ENCODE data around the gene AP1G1.

Gene AP1G1

GRCh38 chr16:71722801-71723536 lies 85.7 kb downstream of the AP1G1 start:
- Histone ChIP-seq H3K9me3 (ENCODE audit: control insufficient read depth, insufficient read depth, low read depth, low read length) (no peaks in the 10 kb centered on the region), H3K4me3 (ENCODE audit: low read depth, low read length) (peak overlapping the region; percentile 67), H3K4me1 (ENCODE audit: control insufficient read depth, insufficient read depth, low read length) (0 out of 2 replicates have a peak, but pooled peaks cover 2% of the 10 kb centered on the region), H3K36me3 (ENCODE audit: control insufficient read depth in 2 of 2, insufficient read depth in 1 of 2, low read length in 2 of 2) (peaks cover 0 to 4% of the 10 kb centered on the region in 2 experiments), H3K27ac (ENCODE audit: extremely low read depth, low read depth, low read length) (peak overlapping the region; percentile 96)
- ChIA-PET POLR2A (interaction anchor here (1.4 kb wide), 1 partner anchor 371 kb away, joined by 3 read pairs; the partner anchor contains the start of genes DHX38 and TXNL4B), CTCF (interaction anchor here (0.6 kb wide), 1 partner anchor 221 kb away, joined by 3 read pairs; no protein-coding TSS in a partner anchor)
- TF ChIP-seq ZNF626 (tag by site-specific recombination; IDR thresholded peaks at IDR 0.05) (no peak), ZSCAN30 (tag by site-specific recombination; IDR thresholded peaks at IDR 0.05) (0 out of 2 replicates have a peak, but pooled peaks have one; percentile 17), ZNF398 (tag by site-specific recombination; IDR thresholded peaks at IDR 0.05) (peak; percentile 75), SETDB1 (IDR thresholded peaks at IDR 0.05; ENCODE audit: insufficient read length, low read length) (no peak), ZNF792 (tag by site-specific recombination; IDR thresholded peaks at IDR 0.05) (no peak), ATF2 (tag by site-specific recombination; IDR thresholded peaks at IDR 0.05; ENCODE audit: low read depth) (no peak), KLF17 (tag by site-specific recombination; IDR thresholded peaks at IDR 0.05) (0 out of 2 replicates have a peak, but pooled peaks have one; percentile 37), BCL11B (tag by site-specific recombination; IDR thresholded peaks at IDR 0.05; ENCODE audit: low read depth) (no peak), ZNF169 (tag by site-specific recombination; IDR thresholded peaks at IDR 0.05) (no peak), HIC1 (tag by site-specific recombination; IDR thresholded peaks at IDR 0.05) (peak; percentile 81), ZNF785 (tag by site-specific recombination; IDR thresholded peaks at IDR 0.05) (no peak), ZBTB49 (tag by site-specific recombination; IDR thresholded peaks at IDR 0.05; ENCODE audit: low read depth) (no peak), ZNF16 (tag by site-specific recombination; IDR thresholded peaks at IDR 0.05; ENCODE audit: low read depth) (no peak), ZNF48 (tag by site-specific recombination; IDR thresholded peaks at IDR 0.05) (no peak), ZNF621 (tag by site-specific recombination; IDR thresholded peaks at IDR 0.05) (no peak), ZNF558 (tag by site-specific recombination; IDR thresholded peaks at IDR 0.05) (no peak), ZNF423 (tag by site-specific recombination; IDR thresholded peaks at IDR 0.05) (no peak), ZFP37 (tag by site-specific recombination; IDR thresholded peaks at IDR 0.05) (peak; percentile 46; the same call in 1 of the 2 replicates), ZNF544 (tag by site-specific recombination; IDR thresholded peaks at IDR 0.05) (no peak), ZNF610 (tag by site-specific recombination; IDR thresholded peaks at IDR 0.05; ENCODE audit: borderline replicate concordance) (peak; percentile 31; the same call in 1 of the 2 replicates), GFI1B (tag by site-specific recombination; IDR thresholded peaks at IDR 0.05) (no peak), OSR2 (tag by site-specific recombination; IDR thresholded peaks at IDR 0.05) (peak; percentile 16; the same call in 1 of the 2 replicates), ZNF341 (tag by site-specific recombination; IDR thresholded peaks at IDR 0.05; ENCODE audit: low read depth) (peak; percentile 63), ZNF211 (tag by site-specific recombination; IDR thresholded peaks at IDR 0.05; ENCODE audit: low read depth) (no peak), ZSCAN4 (tag by site-specific recombination; IDR thresholded peaks at IDR 0.05) (no peak), KLF1 (tag by site-specific recombination; IDR thresholded peaks at IDR 0.05) (peak; percentile 95), ZNF530 (tag by site-specific recombination; IDR thresholded peaks at IDR 0.05; ENCODE audit: low read depth) (no peak), ZNF791 (tag by site-specific recombination; IDR thresholded peaks at IDR 0.05) (no peak)

All from HEK293 (cell line).